ENCODE results near the gene MSANTD1.

MSANTD1 gene

DNA sequence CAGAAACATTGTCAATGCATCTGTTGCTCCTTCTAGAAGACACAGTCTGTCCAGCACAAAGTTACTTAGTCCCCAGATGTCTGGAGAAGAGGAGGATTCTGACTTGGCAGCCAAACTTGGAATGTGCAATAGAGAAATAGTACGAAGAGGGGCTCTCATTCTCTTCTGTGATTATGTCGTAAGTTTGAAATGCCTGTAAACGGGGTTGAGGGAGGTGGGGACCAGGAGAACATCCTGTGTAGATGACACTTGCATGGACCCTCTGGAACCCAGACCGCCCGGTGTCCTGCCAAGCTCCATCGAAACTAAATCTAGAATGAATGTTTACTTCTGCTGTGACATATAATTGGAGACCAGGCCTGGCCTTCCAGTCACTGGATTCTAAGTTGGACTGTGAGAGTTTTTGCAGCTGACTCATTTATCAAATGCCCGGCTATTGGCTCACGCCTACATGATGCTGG lies 45.0 kb upstream of the MSANTD1 start:
- H3K4me3 ChIP-seq (ENCODE audit: low read depth, low read length), result no peak overlapping the region
- TF ChIP-seq, protein P1, sequence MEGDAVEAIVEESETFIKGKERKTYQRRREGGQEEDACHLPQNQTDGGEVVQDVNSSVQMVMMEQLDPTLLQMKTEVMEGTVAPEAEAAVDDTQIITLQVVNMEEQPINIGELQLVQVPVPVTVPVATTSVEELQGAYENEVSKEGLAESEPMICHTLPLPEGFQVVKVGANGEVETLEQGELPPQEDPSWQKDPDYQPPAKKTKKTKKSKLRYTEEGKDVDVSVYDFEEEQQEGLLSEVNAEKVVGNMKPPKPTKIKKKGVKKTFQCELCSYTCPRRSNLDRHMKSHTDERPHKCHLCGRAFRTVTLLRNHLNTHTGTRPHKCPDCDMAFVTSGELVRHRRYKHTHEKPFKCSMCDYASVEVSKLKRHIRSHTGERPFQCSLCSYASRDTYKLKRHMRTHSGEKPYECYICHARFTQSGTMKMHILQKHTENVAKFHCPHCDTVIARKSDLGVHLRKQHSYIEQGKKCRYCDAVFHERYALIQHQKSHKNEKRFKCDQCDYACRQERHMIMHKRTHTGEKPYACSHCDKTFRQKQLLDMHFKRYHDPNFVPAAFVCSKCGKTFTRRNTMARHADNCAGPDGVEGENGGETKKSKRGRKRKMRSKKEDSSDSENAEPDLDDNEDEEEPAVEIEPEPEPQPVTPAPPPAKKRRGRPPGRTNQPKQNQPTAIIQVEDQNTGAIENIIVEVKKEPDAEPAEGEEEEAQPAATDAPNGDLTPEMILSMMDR (IDR thresholded peaks at IDR 0.05; ENCODE audit: insufficient read depth, low read depth, low read length, missing control alignments), result no peak

GRCh38 chr4:3205995-3206394 lies 43.0 kb upstream of the MSANTD1 start:
- H3K4me3 ChIP-seq (ENCODE audit: low read depth, low read length), result no peak overlapping the region
- TF ChIP-seq, protein P1 (IDR thresholded peaks at IDR 0.05; ENCODE audit: insufficient read depth, low read depth, low read length, missing control alignments), result no peak
- DNase-seq (ENCODE audit: low read depth), result no peak

More for the DNA sequence above, 45.0 kb upstream of the MSANTD1 start:
- DNase-seq (ENCODE audit: low read depth), result no peak

- H3K4me3 ChIP-seq (ENCODE audit: low read depth, low read length), result no peak overlapping the region
- DNase-seq (ENCODE audit: low read depth), result no peak
- TF ChIP-seq, protein P1 (IDR thresholded peaks at IDR 0.05; ENCODE audit: insufficient read depth, low read depth, low read length, missing control alignments), result no peak
These were observed 42.4 kb upstream of the MSANTD1 start for GRCh38 chr4:3206439-3207100.

DNA sequence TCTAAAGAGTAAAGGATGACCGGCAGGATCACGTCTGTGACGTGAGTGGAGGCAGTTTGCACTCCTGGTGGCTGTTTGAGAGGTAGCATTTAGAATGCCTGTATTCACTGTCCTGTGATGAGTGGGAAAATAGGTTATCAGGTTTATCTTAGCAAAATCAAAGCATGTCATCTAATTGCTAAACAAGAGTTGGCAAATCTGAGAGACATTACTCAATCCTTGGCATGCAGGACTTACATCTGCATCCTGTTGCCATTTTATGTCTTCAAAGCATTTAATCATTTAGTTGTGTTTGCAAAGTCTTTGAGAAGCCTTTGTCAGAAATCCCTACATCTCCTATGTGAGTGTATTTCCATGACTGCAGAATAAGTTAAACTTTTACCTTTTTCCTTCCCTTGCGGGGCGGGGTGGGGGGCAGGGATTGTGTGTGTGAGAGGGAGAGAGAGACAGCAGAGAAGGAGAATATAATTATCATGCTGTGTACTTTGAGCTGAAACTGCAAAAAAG lies 41.4 kb upstream of the MSANTD1 start:
- no peak for DNase-seq (ENCODE audit: low read depth)
- TF ChIP-seq, protein P1 (IDR thresholded peaks at IDR 0.05; ENCODE audit: insufficient read depth, low read depth, low read length, missing control alignments), result no peak
- H3K4me3 ChIP-seq (ENCODE audit: low read depth, low read length), result no peak overlapping the region

GRCh38 chr4:3208826-3209225 lies 40.1 kb upstream of the MSANTD1 start:
- DNase-seq (ENCODE audit: low read depth), result no peak
- H3K4me3 ChIP-seq (ENCODE audit: low read depth, low read length), result no peak overlapping the region
- TF ChIP-seq, protein P1 (IDR thresholded peaks at IDR 0.05; ENCODE audit: insufficient read depth, low read depth, low read length, missing control alignments), result no peak

DNA sequence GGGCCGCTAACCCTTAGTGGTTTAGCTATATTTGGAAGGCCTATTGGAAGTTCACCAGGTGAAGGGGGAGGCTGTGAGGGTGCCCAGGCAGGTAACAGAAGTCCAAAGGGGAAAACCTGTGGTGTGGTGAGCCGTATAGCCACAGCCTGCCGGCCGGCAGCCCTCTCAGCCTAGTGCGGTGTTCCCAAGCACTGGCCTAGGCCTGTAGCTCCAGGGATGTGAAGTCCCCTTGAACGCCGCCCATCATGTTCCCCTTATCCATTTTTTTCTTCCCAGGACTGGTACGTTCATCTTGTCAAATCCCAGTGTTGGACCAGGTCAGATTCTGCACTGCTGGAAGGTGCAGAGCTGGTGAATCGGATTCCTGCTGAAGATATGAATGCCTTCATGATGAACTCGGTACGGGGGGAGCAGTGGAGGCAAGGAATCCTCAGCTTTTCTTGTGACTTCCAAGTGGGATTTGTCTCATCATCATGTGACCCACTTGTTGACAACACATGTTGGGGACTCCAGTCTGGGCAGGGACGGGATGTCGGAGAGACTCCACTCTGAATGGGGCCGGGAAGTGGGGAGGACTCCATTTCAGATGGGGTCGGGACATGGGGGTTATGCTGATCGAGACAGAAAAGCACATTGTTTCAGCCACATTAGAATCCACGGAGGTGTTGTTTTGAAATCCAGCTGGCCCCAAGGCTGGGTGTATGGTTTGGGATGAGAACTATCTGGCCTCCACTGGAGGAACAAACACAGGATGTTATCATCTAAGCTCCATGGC lies 39.2 kb upstream of the MSANTD1 start:
- TF ChIP-seq, protein P1 (IDR thresholded peaks at IDR 0.05; ENCODE audit: insufficient read depth, low read depth, low read length, missing control alignments), result no peak

More for the DNA sequence above, 39.2 kb upstream of the MSANTD1 start:
- H3K4me3 ChIP-seq (ENCODE audit: low read depth, low read length), result no peak overlapping the region
- no peak for DNase-seq (ENCODE audit: low read depth)

Data from GM12865 (cell line).